Posterior vena cava (tissue), 2 donors: ENCODE data around the gene GRIA1. TPM values are rescaled to one million over a fixed set of nuclear protein-coding genes. Genes with fewer than 3 reads are reported as not detected.

Experiments
- DNase-seq: peaks from one replicate; pipeline ENCODE4 v3.0.0-alpha.2; 2020; ENCODE audit warnings: low spot score
- intact Hi-C, 2 donors: fragments of 100-400 bp; cut with DNase I; formaldehyde crosslinking; loops; one replicate each; pipeline versions ENCODE4 v1.14.1 to v1.14.2; 2022 to 2023
- total RNA-seq, 2 donors: library from RNA; stranded (reverse); fragmentation: NEBNext Ultra II Directional; extraction: Animal tissue kit (Norgen Biotek cat#: 25700); gene quantifications; one replicate each; pipeline ENCODE4 v1.2.1, GENCODE V29; 2021
- donor health status: DM: yes; HTN: yes; CAD: no.
- donor health status: DM: yes; HTN: yes; CAD: no.

GRIA1 gene
- total RNA-seq, 2 donors from 2014 or later, result 0.19 to 0.24 TPM

GRCh38 chr5:153491038-153491744, 721 bp downstream of the GRIA1 start:
- DNase-seq, result no peak
- intact Hi-C loops, result loop anchor here (5.0 to 10.0 kb wide), 2 partner anchors 474 to 476 kb away; no protein-coding TSS in a partner anchor

- intact Hi-C loops, result loop anchor here (5.0 to 10.0 kb wide), 2 partner anchors 473 to 475 kb away; no protein-coding TSS in a partner anchor
Measured at GRCh38 chr5:153491856-153492255, 1.4 kb downstream of the GRIA1 start.

GRCh38 chr5:153496835-153497234, 6.4 kb downstream of the GRIA1 start:
- DNase-seq, result no peak
- intact Hi-C loops, result loop anchor here in 1 of 2 donors (10.0 kb wide), 1 partner anchor 468 kb away; no protein-coding TSS in a partner anchor

More at GRCh38 chr5:153491856-153492255, 1.4 kb downstream of the GRIA1 start:
- DNase-seq, result no peak

- intact Hi-C loops, result loop anchor here in 1 of 2 donors (10.0 kb wide), 1 partner anchor 466 kb away; no protein-coding TSS in a partner anchor
- DNase-seq, result no peak
Measured at GRCh38 chr5:153498516-153498915, 8.0 kb downstream of the GRIA1 start.

GRCh38 chr5:153500178-153500577, 9.7 kb downstream of the GRIA1 start:
- DNase-seq, result no peak
- intact Hi-C loops, result loop anchor here in 1 of 2 donors (1.0 kb wide), 1 partner anchor 26 kb away; no protein-coding TSS in a partner anchor

GRCh38 chr5:153504726-153505125, 14.3 kb downstream of the GRIA1 start:
- intact Hi-C loops, result no loop called here
- DNase-seq, result no peak

- intact Hi-C loops, result no loop called here
- no peak for DNase-seq
Measured at GRCh38 chr5:153508700-153509099, 18.2 kb downstream of the GRIA1 start.

GRCh38 chr5:153511622-153512021, 21.2 kb downstream of the GRIA1 start:
- DNase-seq, result no peak
- intact Hi-C loops, result no loop called here

GRCh38 chr5:153513156-153513555, 22.7 kb downstream of the GRIA1 start:
- intact Hi-C loops, result no loop called here
- no peak for DNase-seq

- no peak for DNase-seq
- intact Hi-C loops, result no loop called here
Measured at GRCh38 chr5:153515301-153515700, 24.8 kb downstream of the GRIA1 start.

GRCh38 chr5:153516504-153517240, 26.2 kb downstream of the GRIA1 start:
- intact Hi-C loops, result no loop called here
- no peak for DNase-seq

- no peak for DNase-seq
- intact Hi-C loops, result no loop called here
Measured at GRCh38 chr5:153517241-153517611, 26.8 kb downstream of the GRIA1 start.

- DNase-seq, result no peak
- intact Hi-C loops, result no loop called here
Measured at GRCh38 chr5:153520137-153520536, 29.7 kb downstream of the GRIA1 start.

GRCh38 chr5:153520952-153521351, 30.5 kb downstream of the GRIA1 start:
- intact Hi-C loops, result no loop called here

GRCh38 chr5:153523211-153523610, 32.7 kb downstream of the GRIA1 start:
- no peak for DNase-seq
- intact Hi-C loops, result no loop called here

More at GRCh38 chr5:153520952-153521351, 30.5 kb downstream of the GRIA1 start:
- no peak for DNase-seq

GRCh38 chr5:153523831-153524230, 33.4 kb downstream of the GRIA1 start:
- DNase-seq, result peak; percentile 82
- intact Hi-C loops, result no loop called here

GRCh38 chr5:153525536-153525935, 35.1 kb downstream of the GRIA1 start:
- intact Hi-C loops, result no loop called here
- DNase-seq, result no peak

- DNase-seq, result no peak
- intact Hi-C loops, result no loop called here
Measured at GRCh38 chr5:153530357-153531143, 40.1 kb downstream of the GRIA1 start.

GRCh38 chr5:153533546-153533945, 43.1 kb downstream of the GRIA1 start:
- intact Hi-C loops, result no loop called here
- no peak for DNase-seq

GRCh38 chr5:153534102-153534501, 43.6 kb downstream of the GRIA1 start:
- intact Hi-C loops, result no loop called here
- no peak for DNase-seq
